T-helper 2 cell (primary cell): Measurements from ENCODE around the gene NDUFV2.
"Not testable (repeated sequence)": the region's sequence is repeated elsewhere in the genome, so short reads cannot be mapped to it uniquely, and the experiment has no call there.

Source experiments
- DNase-seq, 5 experiments: peaks; one replicate each; pipeline versions ENCODE4 v3.0.0 to v3.0.0-alpha.2; 2012 to 2022

The NDUFV2 gene

DNA sequence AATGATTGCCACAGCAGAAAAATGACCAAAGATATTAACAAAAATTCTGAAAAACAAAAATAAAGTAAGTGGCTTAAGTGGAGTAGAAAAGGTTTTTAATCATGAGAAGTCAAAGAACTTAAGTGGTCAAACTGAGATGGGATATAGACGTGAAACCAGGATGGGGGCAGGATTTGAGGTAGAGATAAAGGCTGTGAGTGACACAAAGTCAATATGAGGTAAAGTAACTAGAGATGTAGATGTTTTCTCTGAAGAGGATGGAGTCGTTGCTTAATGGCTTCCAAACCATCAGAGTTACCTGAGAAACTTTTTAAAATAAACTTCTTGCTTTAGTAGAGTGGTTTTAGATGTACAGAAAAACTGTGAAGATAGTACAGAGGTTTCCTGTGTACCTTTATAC lies 55.3 kb downstream of the NDUFV2 start:
- DNase-seq = peak in 1 of 5 experiments; percentile 49

DNA sequence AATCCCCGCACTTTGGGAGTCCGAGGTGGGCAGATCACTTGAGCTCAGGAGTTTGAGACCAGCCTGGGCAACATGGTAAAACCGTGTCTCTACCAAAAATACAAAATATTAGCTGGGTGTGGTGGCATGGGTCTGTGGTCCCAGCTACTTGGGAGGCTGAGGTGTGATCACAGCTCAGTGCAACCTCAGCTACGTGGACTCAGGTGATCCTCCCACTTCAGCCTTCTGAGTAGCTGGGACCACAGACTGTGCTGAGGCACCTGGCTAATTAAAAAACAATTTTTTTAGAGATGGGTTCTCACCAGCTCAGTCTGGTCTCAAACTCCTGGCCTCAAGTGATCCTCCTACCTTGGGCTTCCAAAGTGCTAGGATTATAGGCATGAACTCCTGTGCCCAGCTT lies 57.5 kb downstream of the NDUFV2 start:
- DNase-seq = no peak

DNA sequence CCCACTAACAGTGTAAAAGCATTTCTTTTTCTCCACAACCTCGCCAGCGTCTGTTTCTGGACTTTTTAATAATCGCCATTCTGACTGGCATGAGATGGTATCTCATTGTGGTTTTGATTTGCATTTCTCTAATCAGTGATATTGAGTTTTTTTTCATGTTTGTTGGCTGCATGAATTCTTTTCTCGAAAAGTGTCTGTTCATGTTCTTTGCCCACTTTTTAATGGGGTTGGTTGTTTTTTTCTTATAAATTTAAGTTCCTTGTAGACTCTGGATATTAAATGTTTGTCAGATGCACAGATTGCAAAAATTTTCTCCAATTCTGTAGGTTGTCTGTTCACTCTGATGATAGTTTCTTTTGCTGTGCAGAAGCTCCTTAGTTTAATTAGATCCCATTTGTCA lies 60.2 kb downstream of the NDUFV2 start:
- DNase-seq = not testable (repeated sequence)

DNA sequence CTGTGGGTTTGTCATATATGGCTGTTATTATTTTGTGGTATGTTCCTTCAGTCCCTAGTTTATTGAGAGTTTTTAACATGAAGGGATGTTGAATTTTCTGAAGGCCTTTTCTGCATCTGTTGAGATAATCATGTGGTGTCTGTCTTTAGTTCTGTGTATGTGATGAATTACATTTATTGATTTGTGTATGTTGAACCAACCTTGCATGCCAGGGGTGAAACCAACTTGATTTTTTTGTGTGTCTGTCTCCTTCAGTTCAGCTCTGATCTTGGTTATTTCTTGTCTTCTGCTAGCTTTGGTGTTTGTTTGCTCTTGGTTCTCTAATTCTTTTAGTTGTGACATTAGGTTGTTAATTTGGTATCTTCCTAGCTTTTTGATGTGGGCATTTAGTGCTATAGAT lies 61.6 kb downstream of the NDUFV2 start:
- DNase-seq = not testable (repeated sequence)

DNA sequence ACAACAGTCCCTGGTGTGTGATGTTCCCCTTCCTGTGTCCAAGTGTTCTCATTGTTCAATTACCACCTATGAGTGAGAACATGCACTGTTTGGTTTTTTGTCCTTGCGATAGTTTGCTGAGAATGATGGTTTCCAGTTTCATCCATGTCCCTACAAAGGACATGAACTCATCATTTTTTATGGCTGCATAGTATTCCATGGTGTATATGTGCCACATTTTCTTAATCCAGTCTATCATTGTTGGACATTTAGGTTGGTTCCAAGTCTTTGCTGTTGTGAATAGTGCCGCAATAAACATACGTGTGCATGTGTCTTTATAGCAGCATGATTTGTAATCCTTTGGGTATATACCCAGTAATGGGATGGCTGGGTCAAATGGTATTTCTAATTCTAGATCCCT lies 63.4 kb downstream of the NDUFV2 start:
- not testable (repeated sequence) for DNase-seq

DNA sequence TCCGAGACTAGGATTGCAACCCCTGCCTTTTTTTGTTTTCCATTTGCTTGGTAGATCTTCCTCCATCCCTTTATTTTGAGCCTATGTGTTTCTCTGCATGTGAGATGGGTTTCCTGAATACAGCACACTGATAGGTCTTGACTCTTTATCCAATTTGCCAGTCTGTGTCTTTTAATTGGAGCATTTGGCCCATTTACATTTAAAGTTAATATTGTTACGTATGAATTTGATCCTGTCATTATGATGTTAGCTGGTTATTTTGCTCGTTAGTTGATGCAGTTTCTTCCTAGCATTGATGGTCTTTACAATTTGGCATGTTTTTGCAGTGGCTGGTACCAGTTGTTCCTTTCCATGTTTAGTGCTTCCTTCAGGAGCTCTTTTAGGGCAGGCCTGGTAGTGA lies 67.0 kb downstream of the NDUFV2 start:
- not testable (repeated sequence) for DNase-seq

DNA sequence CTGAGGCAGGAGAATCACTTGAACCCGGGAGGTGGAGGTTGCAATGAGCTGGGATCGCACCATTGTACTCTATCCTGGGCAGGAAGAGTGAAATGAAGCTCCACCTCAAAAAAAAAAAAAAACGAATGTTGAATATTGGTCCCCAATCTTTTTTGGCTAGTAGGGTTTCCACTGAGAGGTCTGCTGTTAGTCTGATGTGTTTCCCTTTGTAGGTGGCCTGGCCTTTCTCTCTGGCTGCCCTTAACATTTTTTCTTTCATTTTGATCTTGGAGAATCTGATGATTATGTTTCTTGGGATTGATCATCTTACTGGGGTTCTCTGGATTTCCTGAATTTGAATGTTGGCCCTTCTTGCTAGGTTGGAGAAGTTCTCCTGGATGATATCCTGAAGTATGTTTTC lies 69.4 kb downstream of the NDUFV2 start:
- not testable (repeated sequence) for DNase-seq

DNA sequence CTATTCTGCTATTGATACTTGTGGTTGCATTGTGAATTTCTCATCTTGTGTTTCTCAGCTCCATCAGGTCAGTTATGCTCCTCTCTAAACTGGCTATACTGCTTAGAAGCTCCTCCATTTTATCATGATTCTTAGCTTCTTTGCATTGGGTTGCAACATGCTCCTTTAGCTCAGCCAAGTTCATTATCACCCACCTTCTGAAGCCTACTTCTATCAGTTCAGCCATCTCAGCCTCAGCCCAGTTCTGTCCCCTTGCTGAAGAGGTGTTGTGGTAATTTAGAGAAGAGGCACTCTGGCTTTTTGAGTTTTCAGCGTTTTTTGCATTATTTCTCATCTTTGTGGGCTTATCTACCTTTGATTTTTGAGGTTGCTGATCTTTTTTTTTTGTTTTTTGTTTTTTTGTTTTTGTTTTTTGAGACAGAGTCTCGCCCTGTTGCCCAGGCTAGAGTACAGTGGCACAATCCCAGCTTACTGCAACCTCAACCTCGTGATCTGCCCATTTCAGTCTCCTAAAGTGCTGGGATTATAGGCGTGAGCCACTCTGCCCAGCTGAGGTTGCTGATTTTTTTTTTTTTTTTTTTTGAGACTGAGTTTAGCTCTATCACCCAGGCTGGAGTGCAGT lies 70.1 kb downstream of the NDUFV2 start:
- DNase-seq = no peak

DNA sequence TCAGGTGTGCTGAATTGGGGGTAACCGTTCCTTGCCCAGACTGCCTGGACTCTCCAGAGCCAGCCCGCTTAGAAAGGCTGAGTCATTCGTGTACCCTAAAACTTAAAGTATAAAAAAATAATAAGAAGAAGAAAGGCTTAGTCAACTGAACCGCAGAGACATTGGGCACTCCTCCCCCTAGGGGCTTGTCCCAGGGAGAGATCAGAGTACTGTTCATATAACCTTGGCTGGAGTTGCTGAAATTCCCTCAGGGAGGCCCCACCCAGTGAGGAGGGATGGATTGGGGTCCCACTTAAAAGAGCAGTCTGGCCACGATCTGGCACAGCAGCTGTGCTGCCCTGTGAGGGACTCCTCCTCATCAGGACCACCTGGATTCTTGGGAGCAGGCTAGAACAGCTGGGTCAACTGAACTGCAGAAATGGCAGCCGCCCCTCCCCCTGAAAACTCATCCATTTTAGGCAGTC lies 71.3 kb downstream of the NDUFV2 start:
- peak in 1 of 5 experiments; percentile 51 for DNase-seq

DNA sequence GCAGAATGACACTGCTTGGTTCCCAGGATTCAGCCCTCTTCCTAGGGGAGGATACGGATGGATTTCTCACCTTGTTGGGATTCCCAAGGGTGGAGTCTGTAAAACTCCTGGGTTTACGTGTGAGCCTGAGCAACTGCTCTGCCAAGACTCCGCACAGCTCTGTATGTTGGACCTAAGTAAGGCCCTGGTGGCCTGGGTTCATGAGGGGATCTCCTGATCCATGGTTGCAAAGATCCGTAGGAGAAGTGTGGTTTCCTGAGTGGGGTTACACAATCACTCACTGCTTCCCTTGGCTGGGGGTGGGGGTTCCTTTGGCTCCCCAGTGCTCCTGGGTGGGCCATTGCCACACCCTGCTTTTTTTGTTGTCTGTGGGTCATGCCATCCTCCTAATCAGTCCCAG lies 71.8 kb downstream of the NDUFV2 start:
- DNase-seq = no peak

DNA sequence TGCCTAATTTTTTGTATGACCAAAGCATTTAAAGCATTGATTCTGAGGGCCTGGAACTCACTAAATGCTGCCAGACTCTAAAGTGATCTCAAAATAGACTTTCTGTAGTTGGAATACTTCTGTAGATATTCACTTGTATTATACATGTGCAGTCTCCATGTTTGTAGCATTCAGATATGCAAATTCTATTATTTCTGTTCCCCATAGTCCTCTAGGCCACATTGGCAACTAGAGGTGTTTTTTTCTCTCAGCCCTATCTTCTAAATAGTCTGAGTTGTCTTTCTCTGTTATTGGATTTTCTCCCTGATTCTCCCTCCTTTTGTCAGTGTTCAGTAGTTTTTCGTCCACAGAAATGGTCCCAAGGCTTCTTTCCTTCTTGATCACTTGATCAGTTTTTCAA lies 72.6 kb downstream of the NDUFV2 start:
- no peak for DNase-seq

DNA sequence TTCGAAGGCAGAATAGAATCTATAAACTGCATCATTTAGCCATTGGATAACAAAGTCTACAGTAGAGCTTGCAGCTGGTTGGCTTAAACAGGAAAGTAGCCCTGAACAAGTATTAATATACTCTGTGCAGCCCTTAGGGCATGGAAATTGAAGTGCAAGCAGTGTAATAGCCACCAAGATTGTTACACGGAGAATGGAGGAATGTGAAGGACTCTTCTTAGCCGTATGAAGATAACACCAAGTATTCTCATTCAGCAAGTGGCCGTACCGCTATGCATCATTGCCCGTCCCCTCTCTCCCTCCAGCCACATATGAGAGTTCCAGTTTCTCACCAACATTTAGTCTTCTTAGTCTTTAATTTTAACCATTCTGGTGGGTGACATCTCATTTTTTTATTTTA lies 74.5 kb downstream of the NDUFV2 start:
- no peak for DNase-seq

DNA sequence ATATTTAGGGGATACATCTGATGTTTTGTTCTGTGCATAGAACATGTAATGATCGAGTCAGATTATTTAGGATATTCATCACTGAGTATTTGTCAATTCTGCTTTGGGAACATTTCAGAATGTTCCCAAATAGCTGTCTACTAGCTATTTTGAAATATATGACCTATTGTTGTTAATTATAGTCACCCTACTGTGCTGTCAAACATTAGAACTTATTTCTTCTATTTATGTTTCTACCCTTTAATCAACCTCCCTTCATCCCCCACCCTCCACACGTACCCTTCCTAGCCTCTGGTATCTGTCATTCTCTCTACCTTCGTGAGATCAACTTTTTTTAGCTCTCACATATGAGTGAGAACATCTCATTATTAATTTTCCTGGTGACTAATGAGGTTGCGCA lies 75.0 kb downstream of the NDUFV2 start:
- no peak for DNase-seq

DNA sequence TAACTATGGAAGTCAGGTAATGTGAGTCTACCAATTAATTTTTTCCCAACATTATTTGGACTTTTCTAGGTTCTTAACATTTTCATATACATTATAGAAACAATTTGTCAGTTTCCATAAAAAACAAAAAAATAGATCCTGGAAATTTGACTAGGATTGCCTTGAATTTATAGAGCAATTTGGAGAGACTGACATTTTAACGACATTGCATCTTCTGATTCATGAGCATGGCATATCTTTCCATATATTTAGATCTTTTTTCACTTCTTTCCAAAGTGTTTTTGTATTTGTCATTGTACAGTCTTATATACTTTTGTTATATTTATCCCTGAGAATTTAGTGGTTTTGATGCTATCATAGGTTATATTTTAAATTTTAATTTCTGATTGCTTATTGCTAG lies 76.1 kb downstream of the NDUFV2 start:
- DNase-seq = no peak

DNA sequence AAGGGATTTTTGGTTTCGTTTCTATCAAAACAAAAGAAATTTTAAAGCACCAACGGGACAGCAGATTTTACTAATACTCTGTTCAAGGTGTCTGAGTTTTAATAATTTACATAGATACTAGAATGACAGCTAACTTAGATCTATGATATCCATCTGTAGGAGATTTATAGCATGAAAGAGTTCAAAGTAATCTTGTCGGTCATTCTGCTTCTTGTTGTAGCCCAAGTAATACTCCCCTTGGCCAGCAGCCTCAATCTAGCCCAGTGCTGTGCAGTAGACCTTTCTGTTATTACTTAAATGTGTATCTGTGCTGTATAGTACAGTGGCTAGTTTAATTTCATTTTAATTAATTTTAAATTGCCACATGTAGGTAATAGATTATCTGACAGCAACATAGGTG lies 78.8 kb downstream of the NDUFV2 start:
- no peak for DNase-seq

DNA sequence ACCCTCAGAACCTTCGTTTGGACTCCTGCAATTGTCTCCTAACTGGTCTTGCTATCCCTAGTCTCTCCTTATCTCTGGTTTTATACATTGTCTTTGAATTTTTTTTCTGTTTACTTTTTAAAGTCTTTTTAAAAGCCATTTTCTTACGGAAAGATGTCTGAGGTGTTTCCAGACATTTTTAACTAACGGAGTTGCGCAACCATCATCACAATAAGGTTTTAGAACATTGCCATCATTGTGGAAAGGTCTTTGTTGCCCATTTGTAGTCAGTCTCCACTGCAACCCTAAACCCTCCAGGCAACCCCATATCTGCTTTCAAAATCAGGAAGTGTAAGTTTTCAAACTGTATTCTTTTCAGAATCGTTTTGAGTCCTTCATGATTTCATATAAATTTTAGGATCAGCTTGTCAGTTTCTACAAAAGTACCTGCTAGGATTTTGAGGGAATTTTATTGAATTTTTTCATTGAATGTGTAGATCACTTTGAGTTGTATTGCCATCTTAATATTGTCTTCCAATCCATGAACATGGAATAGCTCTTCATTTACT lies 80.4 kb downstream of the NDUFV2 start:
- no peak for DNase-seq
